IMR-90 (cell line): ENCODE measurements around the gene TTC5. TPM values are rescaled to one million over a fixed set of nuclear protein-coding genes. Genes with fewer than 3 reads are reported as not detected.

Experiments used
- ATAC-seq: fragments of 200-7000 bp; cut with Tn5 transposase; 2 replicates; pipeline ENCODE4 v1.9.1; 2020; ENCODE audit warnings: low read depth, mild to moderate bottlenecking, moderate library complexity
- Bru-seq: library from RNA; stranded (reverse); fragments of 400-500 nt; gene quantifications from one replicate; lab custom pipeline; 2021; lab: Mats Ljungman, UMichigan
- BruChase-seq, 2 experiments: library from RNA; stranded (reverse); fragments of 400-500 nt; gene quantifications; one replicate each; lab custom pipeline; 2021; lab: Mats Ljungman, UMichigan
- BruUV-seq: library from RNA; stranded (reverse); fragments of 400-500 nt; replicated peaks from 2 replicates; lab custom pipeline; 2021; lab: Mats Ljungman, UMichigan
- CTCF ChIA-PET: fragments of 300-600 bp; formaldehyde crosslinking; extraction: SDS; loops from one replicate; lab custom pipeline; 2021; ENCODE audit warnings: antibody characterized with exemption; lab: Yijun Ruan, JAX
- POLR2A ChIA-PET: fragments of 300-600 bp; sonication (Branson Sonifier 250); formaldehyde crosslinking; loops from one replicate; lab custom pipeline; 2022; ENCODE audit warnings: antibody characterized with exemption; ENCODE audit not compliant: unreplicated experiment; lab: Charles Lee
- DNase-seq: peaks from one replicate; pipeline ENCODE4 v3.0.0; 2013
- H2AFZ ChIP-seq: replicated peaks from 2 replicates; pipeline ENCODE3; 2013; ENCODE audit warnings: low read length, mild to moderate bottlenecking; ENCODE audit not compliant: poor library complexity
- H2AK5ac ChIP-seq: 2 replicates; pipeline ENCODE4 v1.6.1; 2013; ENCODE audit warnings: low read depth, low read length, inconsistent platforms
- H2AK9ac ChIP-seq: replicated peaks from 2 replicates; pipeline ENCODE3; 2013; ENCODE audit warnings: mild to moderate bottlenecking, low read depth, low read length, moderate library complexity; ENCODE audit not compliant: poor library complexity
- H2BK120ac ChIP-seq: 2 replicates; pipeline ENCODE4 v1.6.1; 2013; ENCODE audit warnings: low read depth, low read length, inconsistent platforms
- H2BK15ac ChIP-seq: 3 replicates; pipeline ENCODE4 v1.6.1; 2013; ENCODE audit warnings: low read depth, low read length, inconsistent platforms
- H2BK20ac ChIP-seq: 2 replicates; pipeline ENCODE4 v1.6.1; 2013; ENCODE audit warnings: low read depth, mild to moderate bottlenecking, inconsistent platforms, low read length, moderate library complexity
- H2BK5ac ChIP-seq: 2 replicates; pipeline ENCODE4 v1.6.1; 2013; ENCODE audit warnings: mild to moderate bottlenecking, low read depth, low read length, inconsistent platforms; ENCODE audit not compliant: poor library complexity, severe bottlenecking
- H3K14ac ChIP-seq: replicated peaks from 2 replicates; pipeline ENCODE4 v1.6.1; 2013; ENCODE audit warnings: low read depth, low read length, inconsistent platforms
- H3K18ac ChIP-seq: 2 replicates; pipeline ENCODE4 v1.6.1; 2013; ENCODE audit warnings: low read depth, low read length, control low read depth
- H3K23ac ChIP-seq: 2 replicates; pipeline ENCODE4 v1.6.1; 2013; ENCODE audit warnings: low read depth, low read length, inconsistent platforms
- H3K27ac ChIP-seq: 2 replicates; pipeline ENCODE4 v1.5.1; 2013; ENCODE audit warnings: mild to moderate bottlenecking, control low read depth, low read length; ENCODE audit not compliant: insufficient read depth
- H3K27me3 ChIP-seq: 2 replicates; pipeline ENCODE4 v1.6.1; 2013; ENCODE audit warnings: low read length; ENCODE audit not compliant: control insufficient read depth, insufficient read depth
- H3K36me3 ChIP-seq: 2 replicates; pipeline ENCODE4 v1.6.1; 2013; ENCODE audit warnings: low read length, mixed read lengths; ENCODE audit not compliant: control insufficient read depth, insufficient read depth
- H3K4ac ChIP-seq: 2 replicates; pipeline ENCODE4 v1.6.1; 2013; ENCODE audit warnings: low read depth, low read length, inconsistent platforms
- H3K4me1 ChIP-seq: 2 replicates; pipeline ENCODE4 v1.6.1; 2013; ENCODE audit warnings: low read length, mixed read lengths; ENCODE audit not compliant: control insufficient read depth, insufficient read depth
- H3K4me2 ChIP-seq: 2 replicates; pipeline ENCODE4 v1.6.1; 2013; ENCODE audit warnings: low read depth, mild to moderate bottlenecking, control low read depth, low read length, moderate library complexity
- H3K4me3 ChIP-seq: 2 replicates; pipeline ENCODE4 v1.5.1; 2013; ENCODE audit warnings: low read depth, mild to moderate bottlenecking, control low read depth, low read length, moderate library complexity; ENCODE audit not compliant: insufficient read depth
- H3K56ac ChIP-seq: 2 replicates; pipeline ENCODE4 v1.6.1; 2013; ENCODE audit warnings: low read length, inconsistent platforms; ENCODE audit not compliant: insufficient read depth; ENCODE audit errors: extremely low read depth
- H3K79me1 ChIP-seq, 2 experiments: 2 replicates each; pipeline ENCODE4 v1.6.1; 2013; ENCODE audit warnings: low read length in 2 of 2, inconsistent platforms in 1 of 2, low read depth in 1 of 2
- H3K9ac ChIP-seq: 2 replicates; pipeline ENCODE4 v1.6.1; 2013; ENCODE audit warnings: low read depth, low read length, control low read depth
- H3K9me1 ChIP-seq: 2 replicates; pipeline ENCODE4 v1.6.1; 2013; ENCODE audit warnings: low read length, inconsistent platforms; ENCODE audit not compliant: insufficient read depth
- H3K9me3 ChIP-seq: 2 replicates; pipeline ENCODE4 v1.6.1; 2013; ENCODE audit warnings: low read length; ENCODE audit not compliant: control insufficient read depth, insufficient read depth
- H4K20me1 ChIP-seq: 2 replicates; pipeline ENCODE4 v1.6.1; 2013; ENCODE audit warnings: low read length, inconsistent platforms; ENCODE audit not compliant: insufficient read depth
- H4K5ac ChIP-seq: 2 replicates; pipeline ENCODE4 v1.6.1; 2013; ENCODE audit warnings: mild to moderate bottlenecking, low read depth, low read length, control low read depth
- H4K8ac ChIP-seq, 2 experiments: 2 replicates each; pipeline ENCODE4 v1.6.1; 2013; ENCODE audit warnings: low read depth in 2 of 2, low read length in 2 of 2, control low read depth in 1 of 2, inconsistent platforms in 1 of 2
- H4K91ac ChIP-seq: 2 replicates; pipeline ENCODE4 v1.6.1; 2013; ENCODE audit warnings: low read depth, low read length, inconsistent platforms; ENCODE audit not compliant: insufficient read depth
- BHLHE40 ChIP-seq: fragments of 150-350 bp; IDR thresholded peaks from 2 replicates; pipeline ENCODE4 v1.6.1; 2016; ENCODE audit warnings: mild to moderate bottlenecking, low read depth, low read length
- CHD1 ChIP-seq: IDR thresholded peaks from 2 replicates; pipeline ENCODE4 v1.6.1; 2012; ENCODE audit warnings: low read depth, low read length, improper control_type of control experiment
- MXI1 ChIP-seq: IDR thresholded peaks from 2 replicates; pipeline ENCODE4 v1.6.1; 2012; ENCODE audit warnings: low read depth, mild to moderate bottlenecking, low read length, moderate library complexity, borderline replicate concordance
- NFE2L2 ChIP-seq: fragments of 150-350 bp; IDR thresholded peaks from 2 replicates; pipeline ENCODE4 v1.6.1; 2016; ENCODE audit warnings: low read depth, mild to moderate bottlenecking, low read length
- RAD21 ChIP-seq: IDR thresholded peaks from 2 replicates; pipeline ENCODE4 v1.6.1; 2012; ENCODE audit warnings: low read length, improper control_type of control experiment
- SMC3 ChIP-seq: fragments of 150-350 bp; IDR thresholded peaks from 2 replicates; pipeline ENCODE4 v1.6.1; 2016; ENCODE audit warnings: low read depth, mild to moderate bottlenecking, antibody characterized with exemption, low read length, moderate library complexity
- WGBS, 2 experiments: methylation state at CpG; one replicate each; pipeline versions ENCODE4 v1.1.5 to v1.1.7; 2013; ENCODE audit warnings: missing lambda C conversion rate in 2 of 2; ENCODE audit not compliant: insufficient read length in 1 of 2; ENCODE audit errors: extremely low coverage in 2 of 2; 5-methylcytosine and 5-hydroxymethylcytosine counted together
- dilution Hi-C: fragments of 300-500 bp; cut with HindIII; formaldehyde crosslinking; loops from one replicate; pipeline ENCODE4 v1.14.3; 2018; ENCODE audit warnings: low sequenced_read_pairs; ENCODE audit not compliant: unreplicated experiment
- in situ Hi-C: fragments of 300-500 bp; cut with MboI; formaldehyde crosslinking; loops from 3 replicates; pipeline ENCODE4 v1.14.3; 2019; ENCODE audit warnings: low sequenced_read_pairs, inconsistent platforms, mixed read lengths
- intact Hi-C: fragments of 100-400 bp; cut with micrococcal nuclease; formaldehyde crosslinking; loops from 2 replicates; pipeline ENCODE4 v1.10.0; 2022
- long read RNA-seq: library from polyadenylated mRNA; unstranded; transcript quantifications from one replicate; pipeline ENCODE4 v2.0.0, GENCODE V29; 2021; ENCODE audit not compliant: unreplicated experiment
- polyA plus RNA-seq, 3 experiments: library from polyadenylated mRNA; depleted of rRNA; stranded (reverse); fragments of >200 nt; gene quantifications; 2 replicates each; pipeline ENCODE4 v1.2.3, GENCODE V29; 2012; ENCODE audit warnings: low replicate concordance in 1 of 3
- total RNA-seq: library from RNA; depleted of rRNA; stranded (reverse); fragments of >200 nt; gene quantifications from 2 replicates; pipeline ENCODE4 v1.2.3, GENCODE V29; 2012; rRNA removed
- TF ChIP-seq, protein P1 (sequence below): fragments of 150-350 bp; IDR thresholded peaks from 2 replicates; pipeline ENCODE4 v1.6.1; 2017; ENCODE audit warnings: mild to moderate bottlenecking, antibody characterized with exemption, low read length, low read depth
- TF ChIP-seq, protein P2 (sequence below): conservative IDR thresholded peaks from 2 replicates; pipeline ENCODE4 v1.5.1; 2012; ENCODE audit warnings: mild to moderate bottlenecking, low read depth, low read length, improper control_type of control experiment

TTC5 gene, protein sequence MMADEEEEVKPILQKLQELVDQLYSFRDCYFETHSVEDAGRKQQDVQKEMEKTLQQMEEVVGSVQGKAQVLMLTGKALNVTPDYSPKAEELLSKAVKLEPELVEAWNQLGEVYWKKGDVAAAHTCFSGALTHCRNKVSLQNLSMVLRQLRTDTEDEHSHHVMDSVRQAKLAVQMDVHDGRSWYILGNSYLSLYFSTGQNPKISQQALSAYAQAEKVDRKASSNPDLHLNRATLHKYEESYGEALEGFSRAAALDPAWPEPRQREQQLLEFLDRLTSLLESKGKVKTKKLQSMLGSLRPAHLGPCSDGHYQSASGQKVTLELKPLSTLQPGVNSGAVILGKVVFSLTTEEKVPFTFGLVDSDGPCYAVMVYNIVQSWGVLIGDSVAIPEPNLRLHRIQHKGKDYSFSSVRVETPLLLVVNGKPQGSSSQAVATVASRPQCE
- total RNA-seq (28.6 and 29.4 TPM in 2 replicates), polyA plus RNA-seq (2012; rRNA removed) (9.8 and 11.4 TPM in 2 replicates), Bru-seq, nascent RNA (percentile 61 among the genes with signal in this experiment), BruChase-seq, experiment 1, labeled RNA remaining after a 6-hour chase (percentile 64 among the genes with signal in this experiment), BruChase-seq, experiment 2, labeled RNA remaining after a 2-hour chase (percentile 63 among the genes with signal in this experiment)
- polyA plus RNA-seq (2012; cell fraction: cytosol; rRNA removed), result 6.0 and 10.4 TPM in 2 replicates
- 4.5 and 9.7 TPM in 2 replicates for polyA plus RNA-seq (2012; cell fraction: nucleus; rRNA removed; ENCODE audit: low replicate concordance)
- long read RNA-seq, full-length matches to known transcripts, result 31 of 35 reads
- long read RNA-seq, partial matches to known transcripts, result 1 of 35 reads
- long read RNA-seq, other reads (novel, unspliced or antisense), result 3 of 35 reads

DNA sequence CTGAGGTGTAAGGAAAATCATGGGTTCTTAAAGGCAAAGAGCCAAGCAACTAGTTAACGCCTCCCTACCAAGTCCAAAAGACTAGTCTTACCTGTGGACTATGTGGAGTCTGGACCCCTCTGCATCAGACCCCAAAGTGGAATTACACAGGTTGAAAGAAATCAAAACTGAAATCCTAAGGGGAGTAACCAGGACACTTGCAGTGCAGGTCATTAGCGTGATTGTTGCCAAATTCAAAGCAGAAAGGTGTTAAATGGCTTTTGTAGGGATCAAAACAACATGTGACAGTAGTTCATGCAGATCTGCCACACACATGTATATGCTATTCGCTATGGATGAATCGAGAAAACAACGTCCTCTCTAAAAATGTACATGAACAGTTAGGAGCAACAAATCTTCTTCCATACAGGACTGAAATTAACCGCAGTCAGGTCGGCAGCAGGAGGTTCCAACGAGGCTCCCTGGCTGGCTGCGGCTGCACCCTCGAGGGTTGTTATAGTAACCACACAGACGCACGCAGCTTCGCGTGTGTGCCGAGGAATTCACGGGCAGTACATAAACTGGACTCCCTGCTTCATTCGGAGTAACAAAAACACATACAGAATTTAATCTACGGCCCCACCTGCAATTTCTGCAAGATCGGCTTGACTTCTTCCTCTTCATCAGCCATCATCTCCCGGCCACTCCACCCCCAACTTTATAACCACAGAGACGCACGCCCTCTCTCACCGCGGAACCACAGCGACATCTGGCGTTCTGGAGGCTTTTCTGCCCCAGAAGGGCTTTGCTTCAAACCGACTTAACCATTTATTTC is at the start of gene TTC5:
TSS of gene TTC5 (minus strand) at position 687 of the 814 bp plus-strand sequence. CDS start at position 673, 14 bp downstream.
- Histone ChIP-seq H4K8ac (peak within 1 kb of the TSS; percentile 92 to 97), H3K56ac (peak within 1 kb of the TSS; percentile 72; the same call in 1 of the 2 replicates), H4K20me1 (no peaks in the 10 kb centered on the region), H3K79me1 (peaks cover 12 to 26% of the 10 kb centered on the region in 2 experiments), H2BK5ac (peak within 1 kb of the TSS; percentile 66), H3K23ac (peak within 1 kb of the TSS; percentile 82), H3K4me2 (peak within 1 kb of the TSS; percentile 88), H3K4me3 (peak within 1 kb of the TSS; percentile 74), H3K27me3 (no peaks in the 10 kb centered on the region), H3K27ac (peak within 1 kb of the TSS; percentile 76), H3K4me1 (peaks cover 2% of the 10 kb centered on the region), H3K18ac (0 out of 2 replicates have a peak within 1 kb of the TSS, but pooled peaks have one; percentile 45), H3K14ac (peak within 1 kb of the TSS; percentile 76; the same call in 1 of the 2 replicates), H2BK15ac (no peak within 1 kb of the TSS; the same call in 2 of the 3 replicates), H2AK5ac (no peak within 1 kb of the TSS), H3K36me3 (peaks cover 4% of the 10 kb centered on the region; the same call in 1 of the 2 replicates), H4K91ac (peak within 1 kb of the TSS; percentile 90; the same call in 1 of the 2 replicates), H2BK120ac (no peak within 1 kb of the TSS), H3K9me3 (no peaks in the 10 kb centered on the region), H3K9ac (peak within 1 kb of the TSS; percentile 93), H2BK20ac (no peak within 1 kb of the TSS), H3K9me1 (0 out of 2 replicates have a peak, but pooled peaks cover 4% of the 10 kb centered on the region), H3K4ac (peak within 1 kb of the TSS; percentile 86), H2AFZ (peak within 1 kb of the TSS; percentile 92), H2AK9ac (no peak within 1 kb of the TSS), H4K5ac (peak within 1 kb of the TSS; percentile 83)
- in situ Hi-C loops (no loop called here), dilution Hi-C loops (no loop called here), intact Hi-C loops (loop anchor here (1.0 kb wide), 1 partner anchor 38 kb away; the partner anchor contains the start of gene PARP2)
- no TSS peak for BruUV-seq
- TF ChIP-seq RAD21 (peak; percentile 34), MXI1 (peak; percentile 69; the same call in 1 of the 2 replicates), SMC3 (0 out of 2 replicates have a peak, but pooled peaks have one; percentile 22), BHLHE40 (peak; percentile 33; the same call in 1 of the 2 replicates), NFE2L2 (no peak), CHD1 (no peak)
- TF ChIP-seq, protein P1, sequence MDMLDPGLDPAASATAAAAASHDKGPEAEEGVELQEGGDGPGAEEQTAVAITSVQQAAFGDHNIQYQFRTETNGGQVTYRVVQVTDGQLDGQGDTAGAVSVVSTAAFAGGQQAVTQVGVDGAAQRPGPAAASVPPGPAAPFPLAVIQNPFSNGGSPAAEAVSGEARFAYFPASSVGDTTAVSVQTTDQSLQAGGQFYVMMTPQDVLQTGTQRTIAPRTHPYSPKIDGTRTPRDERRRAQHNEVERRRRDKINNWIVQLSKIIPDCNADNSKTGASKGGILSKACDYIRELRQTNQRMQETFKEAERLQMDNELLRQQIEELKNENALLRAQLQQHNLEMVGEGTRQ, result no peak
- TF ChIP-seq, protein P2, sequence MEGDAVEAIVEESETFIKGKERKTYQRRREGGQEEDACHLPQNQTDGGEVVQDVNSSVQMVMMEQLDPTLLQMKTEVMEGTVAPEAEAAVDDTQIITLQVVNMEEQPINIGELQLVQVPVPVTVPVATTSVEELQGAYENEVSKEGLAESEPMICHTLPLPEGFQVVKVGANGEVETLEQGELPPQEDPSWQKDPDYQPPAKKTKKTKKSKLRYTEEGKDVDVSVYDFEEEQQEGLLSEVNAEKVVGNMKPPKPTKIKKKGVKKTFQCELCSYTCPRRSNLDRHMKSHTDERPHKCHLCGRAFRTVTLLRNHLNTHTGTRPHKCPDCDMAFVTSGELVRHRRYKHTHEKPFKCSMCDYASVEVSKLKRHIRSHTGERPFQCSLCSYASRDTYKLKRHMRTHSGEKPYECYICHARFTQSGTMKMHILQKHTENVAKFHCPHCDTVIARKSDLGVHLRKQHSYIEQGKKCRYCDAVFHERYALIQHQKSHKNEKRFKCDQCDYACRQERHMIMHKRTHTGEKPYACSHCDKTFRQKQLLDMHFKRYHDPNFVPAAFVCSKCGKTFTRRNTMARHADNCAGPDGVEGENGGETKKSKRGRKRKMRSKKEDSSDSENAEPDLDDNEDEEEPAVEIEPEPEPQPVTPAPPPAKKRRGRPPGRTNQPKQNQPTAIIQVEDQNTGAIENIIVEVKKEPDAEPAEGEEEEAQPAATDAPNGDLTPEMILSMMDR, result peak; percentile 95
- WGBS, 2 experiments, result 0% methylated on average over 18 of the region's 27 CpGs; no CpG with 5 or more reads in 1 of the 2 experiments
- DNase-seq (peak; percentile 89), ATAC-seq (peak; percentile 96)
- ChIA-PET POLR2A (no interaction called here), CTCF (no interaction called here)
